A172 (cell line): ENCODE data around the gene DOP1B. TPM values are rescaled to one million over a fixed set of nuclear protein-coding genes. Genes with fewer than 3 reads are reported as not detected.
"Not testable (repeated sequence)": the region's sequence is repeated elsewhere in the genome, so short reads cannot be mapped to it uniquely, and the experiment has no call there.

ENCODE experiments used
- DNase-seq: peaks from one replicate; pipeline ENCODE4 v3.0.0-alpha.2; 2015; ENCODE audit warnings: low spot score
- total RNA-seq: library from RNA; depleted of rRNA; stranded (reverse); fragments of >200 nt; shearing (Covaris generic); gene quantifications from 2 replicates; pipeline ENCODE4 v1.2.3, GENCODE V29; 2014; rRNA removed

The DOP1B gene, protein sequence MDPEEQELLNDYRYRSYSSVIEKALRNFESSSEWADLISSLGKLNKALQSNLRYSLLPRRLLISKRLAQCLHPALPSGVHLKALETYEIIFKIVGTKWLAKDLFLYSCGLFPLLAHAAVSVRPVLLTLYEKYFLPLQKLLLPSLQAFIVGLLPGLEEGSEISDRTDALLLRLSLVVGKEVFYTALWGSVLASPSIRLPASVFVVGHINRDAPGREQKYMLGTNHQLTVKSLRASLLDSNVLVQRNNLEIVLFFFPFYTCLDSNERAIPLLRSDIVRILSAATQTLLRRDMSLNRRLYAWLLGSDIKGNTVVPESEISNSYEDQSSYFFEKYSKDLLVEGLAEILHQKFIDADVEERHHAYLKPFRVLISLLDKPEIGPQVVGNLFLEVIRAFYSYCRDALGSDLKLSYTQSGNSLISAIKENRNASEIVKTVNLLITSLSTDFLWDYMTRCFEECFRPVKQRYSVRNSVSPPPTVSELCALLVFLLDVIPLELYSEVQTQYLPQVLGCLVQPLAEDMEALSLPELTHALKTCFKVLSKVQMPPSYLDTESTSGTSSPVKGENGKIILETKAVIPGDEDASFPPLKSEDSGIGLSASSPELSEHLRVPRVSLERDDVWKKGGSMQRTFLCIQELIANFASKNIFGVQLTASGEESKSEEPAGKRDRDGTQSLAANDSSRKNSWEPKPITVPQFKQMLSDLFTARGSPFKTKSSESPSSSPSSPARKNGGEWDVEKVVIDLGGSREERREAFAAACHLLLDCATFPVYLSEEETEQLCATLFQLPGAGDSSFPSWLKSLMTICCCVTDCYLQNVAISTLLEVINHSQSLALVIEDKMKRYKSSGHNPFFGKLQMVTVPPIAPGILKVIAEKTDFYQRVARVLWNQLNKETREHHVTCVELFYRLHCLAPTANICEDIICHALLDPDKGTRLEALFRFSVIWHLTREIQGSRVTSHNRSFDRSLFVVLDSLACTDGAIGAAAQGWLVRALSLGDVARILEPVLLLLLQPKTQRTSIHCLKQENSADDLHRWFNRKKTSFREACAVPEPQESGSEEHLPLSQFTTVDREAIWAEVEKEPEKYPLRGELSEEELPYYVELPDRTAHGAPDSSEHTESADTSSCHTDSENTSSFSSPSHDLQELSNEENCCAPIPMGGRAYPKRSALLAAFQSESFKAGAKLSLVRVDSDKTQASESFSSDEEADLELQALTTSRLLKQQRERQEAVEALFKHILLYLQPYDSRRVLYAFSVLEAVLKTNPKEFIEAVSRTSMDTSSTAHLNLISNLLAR (N-terminal part only)
- 14.9 and 16.4 TPM in 2 replicates for total RNA-seq

DNA sequence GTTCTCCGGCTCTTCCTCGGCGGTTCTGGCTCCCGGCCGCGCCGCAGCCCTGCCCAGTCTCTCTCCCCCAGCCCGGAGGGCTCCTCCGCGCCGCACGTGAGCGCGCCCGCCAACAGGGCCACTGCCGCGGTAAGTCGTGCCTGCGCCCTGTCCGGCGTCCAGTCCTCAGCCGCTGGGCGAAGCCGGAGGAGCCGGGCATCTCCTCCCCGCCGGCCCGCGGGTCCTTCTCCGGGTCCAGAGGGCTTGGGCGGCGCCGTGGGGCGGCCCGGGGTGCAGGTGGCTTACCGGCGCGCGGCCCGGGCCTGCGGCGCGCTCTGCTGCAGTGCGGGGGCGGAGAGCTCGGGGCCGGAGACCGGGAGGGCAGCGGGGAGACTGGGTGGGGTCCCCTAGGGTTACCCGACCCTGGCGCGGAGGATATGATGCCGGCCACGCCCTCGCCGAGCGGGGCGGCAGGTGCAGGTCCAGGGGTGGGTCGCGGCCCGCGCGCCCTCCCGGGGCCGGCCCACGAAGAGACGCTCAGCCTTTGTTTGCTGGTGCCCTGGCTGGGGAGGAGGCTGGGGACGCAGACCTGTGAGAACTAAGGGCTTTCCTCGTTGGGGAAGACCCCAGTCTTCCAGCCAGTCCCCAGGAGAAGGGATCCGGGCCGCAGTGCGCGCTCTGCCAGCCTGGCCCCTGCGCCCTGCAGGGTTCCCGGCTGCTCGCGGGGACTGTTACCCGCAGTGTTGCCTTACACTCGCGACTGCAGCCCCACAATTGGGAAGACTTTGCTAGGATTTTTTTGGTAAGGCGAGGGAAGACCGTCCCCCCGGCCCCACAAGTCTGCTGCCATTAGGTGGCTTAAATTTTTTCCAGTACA is at the start of gene DOP1B:
Gene DOP1B, plus strand, starts transcription at position 10 of the 856 bp plus-strand sequence. CDS start 7,910 bp downstream, outside the sequence.
- no peak for DNase-seq

DNA sequence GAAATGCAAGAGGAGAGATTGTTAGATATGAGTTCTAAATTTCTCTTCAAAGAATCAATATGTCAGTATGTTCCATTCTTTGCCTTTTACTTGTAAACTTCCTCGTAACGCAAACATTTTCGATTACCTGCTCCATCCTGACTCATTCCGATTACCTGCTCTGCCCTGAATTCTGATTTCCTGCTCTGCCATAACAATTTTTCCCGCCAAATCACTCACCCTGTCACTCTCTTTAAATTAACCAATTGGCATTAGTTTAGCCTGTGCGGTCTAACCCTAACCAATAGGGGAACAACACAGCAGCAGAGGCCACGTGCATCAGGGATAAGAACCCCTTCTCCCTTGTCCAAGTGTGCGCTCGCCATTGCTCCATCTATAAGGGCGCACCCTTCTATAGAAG is 46.8 kb upstream of the DOP1B start:
- no peak for DNase-seq

DNA sequence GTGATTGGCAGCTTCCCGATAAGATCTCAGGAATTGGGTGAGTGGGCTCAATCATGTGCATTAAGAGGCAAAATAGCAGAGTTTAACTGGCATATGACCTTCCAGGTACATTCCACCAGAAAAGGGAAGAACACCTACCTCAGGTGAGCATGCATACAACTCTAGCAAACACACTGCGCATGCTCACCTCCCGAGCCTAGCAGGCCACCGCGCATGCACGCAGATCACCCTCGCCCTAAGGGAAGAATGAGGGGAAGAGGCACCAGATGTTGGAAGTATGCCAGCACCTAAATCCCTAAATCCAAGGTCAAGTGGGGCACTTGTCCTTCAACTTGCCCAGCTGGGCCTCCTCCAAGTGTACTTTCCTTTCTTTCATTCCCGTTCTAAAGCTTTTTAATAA is 45.4 kb upstream of the DOP1B start:
- no peak for DNase-seq

DNA sequence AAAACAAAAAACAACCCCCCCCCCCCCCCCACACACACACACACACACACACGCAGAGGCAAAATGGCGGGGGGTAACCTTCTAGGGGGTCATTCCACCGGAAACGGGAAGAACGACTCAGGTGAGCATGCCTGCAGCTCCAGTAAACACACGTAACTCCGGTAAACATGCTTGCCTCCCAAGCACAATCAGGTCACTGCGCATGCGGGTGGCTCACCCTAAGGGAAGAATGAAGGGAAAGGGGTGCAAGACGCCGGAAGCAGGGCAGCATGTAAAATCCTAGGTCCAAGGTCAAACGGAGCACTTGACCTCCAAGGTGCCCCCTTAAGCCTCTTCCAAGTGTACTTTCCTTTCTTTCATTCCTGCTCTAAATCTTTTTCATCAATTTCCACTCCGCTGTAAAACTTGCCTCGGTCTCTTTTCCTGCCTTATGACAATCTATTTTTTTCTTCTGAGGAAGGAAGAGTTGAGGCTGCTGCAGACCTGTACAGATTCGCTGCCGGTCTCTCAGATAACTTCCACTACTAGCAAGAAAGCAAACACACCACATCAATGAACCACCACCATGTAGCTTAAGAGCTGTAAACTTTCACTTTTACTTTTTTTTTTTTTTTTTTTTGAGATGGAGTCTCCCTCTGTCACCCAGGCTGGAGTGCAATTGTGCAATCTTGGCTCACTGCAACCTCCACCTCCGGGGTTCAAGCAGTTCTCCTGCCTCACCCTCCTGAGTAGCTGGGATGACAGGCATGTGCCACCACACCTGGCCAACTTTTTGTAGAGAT is 42.8 kb upstream of the DOP1B start:
- DNase-seq, result no peak

DNA sequence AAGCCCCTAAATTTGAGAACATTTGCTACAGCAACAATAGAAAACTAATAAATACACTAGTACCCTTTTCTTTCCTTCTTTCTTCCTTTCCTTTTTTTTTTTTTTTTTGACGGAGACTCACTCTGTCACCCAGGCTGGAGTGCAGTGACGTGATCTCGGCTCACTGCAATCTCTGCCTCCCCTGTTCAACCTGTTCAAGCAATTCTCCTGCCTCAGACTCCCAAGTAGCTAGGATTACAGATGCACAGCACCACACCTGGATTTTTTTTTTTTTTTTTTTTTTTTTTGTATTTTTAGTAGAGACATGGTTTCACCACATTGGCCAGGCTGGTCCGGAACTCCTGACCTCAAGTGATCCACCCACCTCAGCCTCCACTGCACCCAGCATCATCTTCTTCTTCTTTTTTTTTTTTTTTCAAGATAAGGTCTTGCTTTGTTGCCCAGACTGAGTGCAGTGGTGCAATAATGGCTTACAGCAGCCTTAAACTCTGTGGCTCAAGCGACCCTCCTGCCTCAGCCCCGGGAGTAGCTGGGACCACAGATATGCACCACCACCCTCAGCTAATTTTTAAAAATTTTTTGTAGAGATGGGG is 41.4 kb upstream of the DOP1B start:
- no peak for DNase-seq

DNA sequence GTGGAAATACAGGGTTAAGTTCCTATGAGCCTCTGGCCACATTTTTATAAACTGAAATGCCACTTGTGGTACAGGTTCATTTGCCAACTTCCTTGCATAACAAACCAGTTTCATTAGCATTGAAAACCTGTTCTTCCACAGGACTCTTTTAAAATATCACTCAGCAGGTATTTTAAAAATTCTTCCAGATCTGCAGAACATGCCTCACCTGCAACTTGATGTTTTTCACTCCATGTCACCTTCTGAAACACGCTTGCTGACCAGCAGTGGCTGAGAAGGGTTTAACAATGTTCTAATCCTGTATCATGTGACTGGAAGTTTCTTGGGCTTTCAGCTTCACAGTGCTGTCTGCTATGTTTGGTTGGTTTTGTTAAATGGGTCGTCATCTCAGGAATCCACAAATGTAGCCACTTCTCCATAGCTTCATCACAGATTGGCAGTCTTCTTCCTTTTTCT is 39.3 kb upstream of the DOP1B start:
- no peak for DNase-seq

DNA sequence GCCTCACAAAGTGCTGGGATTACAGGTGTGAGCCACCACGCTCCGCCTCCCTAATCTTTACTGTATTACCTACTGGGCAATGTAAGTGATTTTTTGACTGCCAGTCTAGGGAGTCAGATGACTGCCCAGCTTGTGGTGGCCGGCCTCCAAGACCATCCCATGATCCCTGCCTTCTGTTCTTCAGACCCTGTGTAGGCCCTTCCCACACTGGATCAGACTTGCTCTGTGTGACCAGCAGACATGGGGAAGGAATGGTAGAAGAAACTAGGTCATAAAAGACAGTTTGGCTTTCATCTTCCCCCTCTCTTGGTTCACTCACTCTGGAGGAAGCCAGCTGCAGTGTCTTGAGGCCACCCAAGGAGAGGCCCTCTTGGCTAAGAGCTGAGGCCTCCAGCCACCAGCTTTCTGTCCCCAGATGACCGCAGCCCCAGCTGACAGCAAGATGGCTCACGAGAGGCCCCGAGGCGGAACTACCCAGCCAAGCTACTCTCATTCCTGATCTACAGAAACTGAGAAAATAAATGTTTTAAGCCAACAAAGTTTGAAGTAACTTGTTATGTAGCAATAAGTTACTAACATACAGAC is 36.2 kb upstream of the DOP1B start:
- DNase-seq, result no peak

DNA sequence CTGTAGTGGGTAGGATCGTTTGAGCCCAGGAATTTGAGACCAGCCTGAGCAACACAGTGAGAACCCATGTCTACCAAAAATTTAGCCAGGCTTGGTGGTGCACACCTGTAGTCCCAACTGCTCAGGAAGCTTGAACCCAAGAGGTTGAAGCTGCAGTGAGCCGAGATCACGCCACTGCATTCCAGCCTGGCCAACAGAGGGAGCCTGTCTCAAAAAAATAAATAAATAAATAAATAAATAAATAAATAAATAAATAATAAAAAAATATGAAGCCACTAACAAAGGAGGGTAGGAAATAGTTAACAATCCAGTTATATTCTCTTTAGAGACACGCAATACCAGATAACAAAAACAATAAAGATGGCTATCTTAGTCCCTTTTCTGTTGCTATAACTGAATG is 33.6 kb upstream of the DOP1B start:
- DNase-seq, result no peak

DNA sequence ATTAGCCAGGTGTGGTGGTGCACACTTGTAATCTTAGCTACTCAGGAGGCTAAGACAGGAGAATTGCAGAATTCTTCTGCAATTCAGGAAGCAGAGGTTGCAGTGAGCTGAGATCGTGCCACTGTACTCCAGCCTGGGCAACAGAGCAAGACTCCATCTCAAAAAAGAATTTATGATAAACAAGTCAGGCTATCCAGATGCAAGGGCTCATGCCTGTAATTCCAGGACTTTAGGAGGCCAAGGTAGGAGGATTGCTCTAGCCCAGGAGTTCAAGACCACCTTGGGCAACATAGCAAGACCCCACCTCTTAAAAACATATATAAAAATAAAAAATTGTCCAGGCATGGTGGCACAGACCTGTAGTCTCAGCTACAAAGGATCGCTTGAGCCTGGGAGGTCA is 32.2 kb upstream of the DOP1B start:
- DNase-seq, result no peak

DNA sequence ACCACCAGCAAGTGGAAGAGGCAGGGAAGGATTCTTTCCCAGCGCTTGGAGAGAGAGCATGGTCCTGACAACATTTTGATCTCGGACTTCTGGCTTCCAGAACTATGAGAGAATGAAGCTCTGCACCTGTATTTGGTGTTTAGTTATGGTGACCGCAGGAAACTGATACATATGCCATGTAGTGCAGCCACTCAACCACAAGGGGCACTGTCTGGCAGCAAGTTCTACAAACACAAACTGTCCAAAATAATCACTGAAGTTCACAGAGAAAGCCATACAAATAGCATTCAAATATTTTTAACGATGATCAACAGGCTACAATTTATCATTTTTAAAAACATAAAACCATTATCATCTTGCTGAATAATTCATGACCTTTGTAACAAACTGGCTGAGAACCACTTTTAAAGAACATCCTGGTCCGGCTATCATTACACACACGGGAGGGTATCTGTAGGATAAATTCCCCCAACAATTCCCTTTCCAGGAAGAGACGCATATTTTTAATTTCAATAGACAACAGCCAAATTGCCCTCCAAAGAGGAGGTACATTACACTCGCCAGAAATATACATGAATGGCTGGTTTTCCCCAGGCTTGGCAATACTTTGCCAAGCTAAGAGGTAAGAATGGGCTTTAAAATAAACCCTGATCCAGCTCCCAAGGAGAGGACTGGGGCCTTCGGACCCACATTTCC is 31.0 kb upstream of the DOP1B start:
- DNase-seq, result peak; percentile 66

DNA sequence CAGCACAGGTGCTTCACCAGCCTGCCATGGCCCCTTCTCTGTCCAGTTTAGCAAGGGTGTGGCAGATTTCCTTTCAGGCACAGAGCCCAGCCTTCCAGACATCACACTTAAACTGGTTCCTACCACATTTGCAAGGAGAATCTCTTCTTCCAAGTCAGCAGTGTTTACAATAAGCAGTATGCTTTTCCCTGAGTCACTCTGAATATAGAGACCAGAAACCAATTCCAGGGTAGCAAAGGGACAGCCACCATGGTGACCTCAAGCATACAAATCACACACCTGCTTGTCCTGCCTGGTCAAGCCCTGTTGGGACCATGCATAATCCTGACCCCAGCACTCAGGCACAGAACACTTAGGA is 30.4 kb upstream of the DOP1B start:
- DNase-seq, result no peak

DNA sequence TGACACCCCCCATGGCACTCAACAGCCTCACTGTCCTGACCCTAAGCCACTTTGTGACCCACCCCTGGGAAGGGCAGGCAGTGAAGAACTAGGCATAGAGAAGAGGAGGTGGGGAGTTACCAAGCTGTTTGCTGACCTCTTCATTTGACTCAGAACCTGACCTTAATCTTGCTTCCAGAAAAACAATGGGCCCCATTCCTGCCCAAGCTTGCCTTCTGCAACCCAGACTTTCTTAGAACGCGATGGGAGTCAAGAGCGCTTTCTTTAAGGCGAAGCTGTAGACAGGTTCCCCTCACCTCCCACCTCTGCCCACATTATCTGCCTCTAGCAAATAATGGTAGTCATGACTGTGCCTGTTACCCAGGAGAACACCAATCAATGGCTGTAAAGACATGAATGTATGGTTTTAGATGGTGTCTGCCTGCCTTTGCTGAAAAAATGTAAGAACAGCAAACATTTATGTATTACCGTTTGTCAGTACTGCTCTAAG is 30.0 kb upstream of the DOP1B start:
- no peak for DNase-seq

DNA sequence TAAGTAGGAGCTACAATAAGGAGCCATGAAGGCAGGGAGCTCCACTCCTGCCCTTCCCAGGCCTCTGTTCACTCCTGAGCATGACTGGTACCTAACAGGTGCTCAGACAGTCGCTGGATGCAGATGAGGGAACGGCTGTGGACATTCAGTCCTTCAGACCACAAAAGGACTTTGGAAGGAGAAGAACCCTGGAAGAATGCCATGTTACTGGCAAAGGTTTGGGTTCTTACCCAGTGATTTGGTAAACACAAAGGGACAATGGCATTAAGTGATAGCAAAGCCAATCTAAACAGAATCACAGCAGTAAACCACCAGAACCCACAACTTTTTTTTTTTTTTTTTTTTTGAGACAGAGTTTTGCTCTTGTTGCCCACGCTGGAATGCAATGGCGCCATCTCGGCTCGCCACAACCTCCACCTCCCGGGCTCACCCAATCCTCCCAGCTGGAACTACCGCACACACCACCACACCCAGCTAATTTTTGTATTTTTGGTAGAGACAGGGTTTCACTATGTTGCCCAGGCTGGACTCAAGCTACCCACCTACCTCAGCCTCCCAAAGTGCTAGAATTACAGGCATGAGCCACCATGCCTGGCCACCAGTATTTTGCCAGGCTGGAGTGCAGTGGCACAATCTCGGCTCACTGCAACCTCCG is 29.2 kb upstream of the DOP1B start:
- DNase-seq, result no peak

DNA sequence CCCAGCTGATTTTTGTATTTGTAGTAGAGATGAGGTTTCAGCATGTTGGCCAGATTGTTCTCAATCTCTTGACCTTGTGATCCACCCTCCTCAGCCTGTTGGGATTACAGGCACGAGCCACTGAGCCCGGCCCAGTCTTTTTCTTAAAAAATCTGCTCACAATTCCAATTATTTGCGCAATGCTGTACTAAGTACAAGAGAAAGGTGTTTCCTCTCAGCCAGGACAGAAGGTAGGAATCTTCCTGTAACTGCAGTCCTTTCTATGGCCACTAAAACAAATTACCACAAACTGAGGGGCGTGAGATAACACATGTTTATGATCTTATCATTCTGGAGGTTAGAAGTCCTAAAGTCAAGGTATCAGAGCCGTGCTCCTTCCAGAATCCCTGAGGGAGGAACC is 28.6 kb upstream of the DOP1B start:
- DNase-seq, result no peak

DNA sequence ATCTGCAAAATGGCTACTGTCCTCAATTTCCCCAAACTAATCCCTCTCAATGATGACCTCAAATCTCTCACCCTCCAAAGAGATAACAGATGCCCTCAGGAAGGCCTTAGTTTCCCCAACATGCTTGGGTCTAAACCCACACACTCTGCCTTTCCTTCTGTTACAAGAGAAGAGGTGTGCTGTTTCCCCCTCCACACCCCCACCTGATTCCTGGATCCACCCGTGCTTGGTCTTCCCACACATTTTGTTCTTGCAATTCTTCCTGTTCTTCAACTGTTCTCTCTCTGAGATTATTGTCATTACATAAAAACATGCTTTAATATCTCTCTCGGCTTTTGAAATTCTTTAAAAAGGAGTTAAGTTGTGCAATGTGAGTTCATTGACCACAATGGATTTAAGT is 27.4 kb upstream of the DOP1B start:
- no peak for DNase-seq

DNA sequence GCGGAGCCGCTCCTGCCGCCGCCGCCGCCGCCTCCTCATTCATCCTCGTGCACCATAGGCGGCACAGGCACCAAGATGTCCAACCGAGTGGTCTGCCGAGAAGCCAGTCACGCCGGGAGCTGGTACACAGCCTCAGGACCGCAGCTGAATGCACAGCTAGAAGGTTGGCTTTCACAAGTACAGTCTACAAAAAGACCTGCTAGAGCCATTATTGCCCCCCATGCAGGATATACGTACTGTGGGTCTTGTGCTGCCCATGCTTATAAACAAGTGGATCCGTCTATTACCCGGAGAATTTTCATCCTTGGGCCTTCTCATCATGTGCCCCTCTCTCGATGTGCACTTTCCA is 26.2 kb upstream of the DOP1B start:
- not testable (repeated sequence) for DNase-seq

DNA sequence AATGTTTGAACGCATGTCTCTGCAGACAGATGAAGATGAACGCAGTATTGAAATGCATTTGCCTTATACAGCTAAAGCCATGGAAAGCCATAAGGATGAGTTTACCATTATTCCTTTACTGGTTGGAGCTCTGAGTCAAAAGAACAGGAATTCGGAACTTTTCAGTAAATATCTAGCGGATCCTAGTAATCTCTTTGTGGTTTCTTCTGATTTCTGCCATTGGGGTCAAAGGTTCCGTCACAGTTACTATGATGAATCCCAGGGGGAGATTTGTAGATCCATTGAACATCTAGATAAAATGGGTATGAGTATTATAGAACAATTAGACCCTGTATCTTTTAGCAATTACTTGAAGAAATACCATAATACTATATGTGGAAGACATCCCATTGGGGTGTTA is 25.8 kb upstream of the DOP1B start:
- not testable (repeated sequence) for DNase-seq

DNA sequence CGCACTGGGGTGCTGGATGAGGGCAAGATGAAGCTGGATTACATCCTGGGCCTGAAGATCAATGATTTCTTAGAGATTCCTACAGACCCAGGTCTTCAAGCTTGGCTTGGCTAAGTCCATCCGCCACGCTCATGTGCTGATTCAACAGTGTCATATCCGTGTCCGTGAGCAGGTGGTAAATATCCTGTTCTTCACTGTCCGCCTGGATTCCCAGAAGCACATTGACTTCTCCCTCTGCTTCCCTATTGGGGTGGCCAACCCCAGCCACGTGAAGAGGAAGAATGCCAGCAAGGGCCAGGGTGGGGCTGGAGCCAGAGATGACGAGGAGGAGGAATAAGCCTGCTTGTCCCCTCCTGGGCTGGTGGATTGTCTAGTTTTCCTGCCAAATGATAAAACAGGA is 23.9 kb upstream of the DOP1B start:
- DNase-seq, result no peak
